Stimulated activated naive CD4-positive, alpha-beta T cell treated with Interleukin-2 at 50 U/mL for 16 hours (primary cell): ENCODE results near the gene UCK2.

Experiments used
- DNase-seq: peaks from one replicate; lab custom pipeline; 2025; lab: John Stamatoyannopoulos, UW

Gene UCK2

GRCh38 chr1:165834229-165834628, 6.8 kb downstream of the UCK2 start:
- DNase-seq: no peak

GRCh38 chr1:165834881-165835280, 7.5 kb downstream of the UCK2 start:
- no peak for DNase-seq

- no peak for DNase-seq
Observed at GRCh38 chr1:165836664-165837482, 9.5 kb downstream of the UCK2 start.

GRCh38 chr1:165837838-165838364, 10.5 kb downstream of the UCK2 start:
- DNase-seq: no peak

- no peak for DNase-seq
Observed at GRCh38 chr1:165840423-165840822, 13.0 kb downstream of the UCK2 start.

- no peak for DNase-seq
Observed at GRCh38 chr1:165841582-165842017, 14.2 kb downstream of the UCK2 start.

- no peak for DNase-seq
Observed at GRCh38 chr1:165842023-165842670, 14.7 kb downstream of the UCK2 start.

- DNase-seq: no peak
Observed at GRCh38 chr1:165842671-165843129, 15.3 kb downstream of the UCK2 start.

GRCh38 chr1:165843304-165843703, 15.9 kb downstream of the UCK2 start:
- DNase-seq: no peak

GRCh38 chr1:165844114-165844798, 16.8 kb downstream of the UCK2 start:
- DNase-seq: no peak

GRCh38 chr1:165844933-165845332, 17.5 kb downstream of the UCK2 start:
- no peak for DNase-seq

GRCh38 chr1:165845569-165845968, 18.2 kb downstream of the UCK2 start:
- DNase-seq: no peak

GRCh38 chr1:165845992-165846748, 18.8 kb downstream of the UCK2 start:
- no peak for DNase-seq

- DNase-seq: no peak
Observed at GRCh38 chr1:165847486-165847885, 20.1 kb downstream of the UCK2 start.

GRCh38 chr1:165849353-165850133, 22.1 kb downstream of the UCK2 start:
- no peak for DNase-seq

- no peak for DNase-seq
Observed at GRCh38 chr1:165851034-165851658, 23.7 kb downstream of the UCK2 start.

GRCh38 chr1:165852871-165853270, 25.5 kb downstream of the UCK2 start:
- DNase-seq: no peak

GRCh38 chr1:165853528-165854075, 26.2 kb downstream of the UCK2 start:
- no peak for DNase-seq

- DNase-seq: no peak
Observed at GRCh38 chr1:165854101-165854845, 26.9 kb downstream of the UCK2 start.
